ENCODE measurements around the gene ETV4.

ETV4 gene

DNA sequence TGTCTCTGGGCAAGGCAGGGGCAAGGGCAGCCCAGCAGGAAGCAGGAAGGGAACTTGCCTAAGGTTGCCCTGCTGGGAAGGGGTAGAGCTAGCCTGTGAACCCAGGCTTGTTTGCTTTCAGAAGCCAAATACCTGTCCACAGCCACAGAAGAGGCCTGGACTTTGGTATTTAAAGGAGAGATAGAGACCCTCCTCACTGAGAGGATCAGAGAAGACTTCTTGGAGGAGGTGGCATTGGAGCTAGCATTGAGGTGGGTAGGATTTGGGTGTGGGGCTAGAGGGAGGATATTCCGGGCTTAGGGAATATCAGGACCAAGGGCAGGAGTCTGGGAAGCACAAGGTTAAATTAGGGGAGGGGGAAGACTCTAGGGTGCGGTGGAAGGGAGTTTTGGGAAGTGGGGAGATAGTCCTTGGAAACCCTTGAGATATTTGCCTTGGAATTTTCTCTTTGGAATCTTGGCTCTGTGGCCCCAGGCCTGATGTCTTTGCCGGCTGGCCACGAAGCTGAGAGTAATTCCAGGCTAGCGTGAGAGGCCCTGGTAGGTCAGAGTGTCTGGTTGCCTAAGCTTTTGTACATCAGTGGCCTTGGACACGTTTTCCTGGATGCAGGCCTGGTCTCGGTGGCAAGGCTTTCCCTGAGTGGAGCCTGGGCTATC lies 13.1 kb upstream of the ETV4 start:
- H3K9ac ChIP-seq: no peak overlapping the region
- H3K27me3 ChIP-seq: peaks cover 6% of the 10 kb centered on the region; the same call in 1 of the 2 replicates
- H3K4me1 ChIP-seq: no peaks in the 10 kb centered on the region
- H3K4me3 ChIP-seq: no peak overlapping the region
- no peaks in the 10 kb centered on the region for H4K20me1 ChIP-seq
- H3K4me2 ChIP-seq: no peak overlapping the region
- no peaks in the 10 kb centered on the region for H3K9me3 ChIP-seq
- H3K36me3 ChIP-seq: no peaks in the 10 kb centered on the region
- H3K27ac ChIP-seq: no peak overlapping the region
- no peak for TF ChIP-seq Cebpa-rat (IDR thresholded peaks at IDR 0.05)

DNA sequence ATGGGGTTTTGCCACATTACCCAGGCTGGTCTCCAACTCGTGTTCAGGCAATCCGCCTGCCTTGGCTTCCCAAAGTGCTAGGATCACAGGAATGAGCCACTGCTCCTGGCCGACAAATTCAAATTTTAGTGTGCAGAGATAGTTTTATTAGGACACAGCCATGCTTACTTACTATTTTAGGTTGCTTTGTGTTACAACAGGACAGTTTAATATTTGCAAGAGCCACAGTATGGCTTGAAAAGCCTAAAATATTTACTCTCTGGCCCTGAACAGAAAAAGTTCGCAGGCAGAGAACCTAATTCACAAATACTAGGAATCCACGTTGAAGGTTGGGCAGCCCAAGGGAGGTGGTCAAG lies 12.6 kb upstream of the ETV4 start:
- Histone ChIP-seq H4K20me1 (no peaks in the 10 kb centered on the region), H3K4me3 (no peak overlapping the region), H3K4me2 (no peak overlapping the region), H3K27me3 (peaks cover 9% of the 10 kb centered on the region; the same call in 1 of the 2 replicates), H3K4me1 (no peaks in the 10 kb centered on the region), H3K9me3 (no peaks in the 10 kb centered on the region), H3K9ac (no peak overlapping the region), H3K36me3 (no peaks in the 10 kb centered on the region), H3K27ac (no peak overlapping the region)
- TF ChIP-seq Cebpa-rat (IDR thresholded peaks at IDR 0.05): no peak

DNA sequence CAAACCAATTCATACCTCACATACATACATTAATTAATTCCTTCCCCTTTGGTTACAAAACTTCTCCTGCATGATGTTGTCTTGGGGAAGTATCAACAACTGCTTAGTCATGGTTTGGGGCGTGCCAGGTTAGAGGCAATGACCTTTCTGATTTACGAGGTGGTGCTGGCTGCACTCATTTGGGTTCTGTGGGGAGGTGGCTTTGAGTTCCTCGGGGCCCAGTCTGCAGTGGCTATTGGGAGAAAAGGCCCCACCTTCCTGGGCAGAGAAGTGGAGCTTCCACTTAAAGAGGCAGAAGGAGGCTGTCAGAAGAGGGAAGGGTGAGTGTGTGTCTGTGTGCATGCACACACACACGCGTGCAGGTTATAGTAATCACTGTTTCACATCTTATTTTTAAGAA lies 10.2 kb upstream of the ETV4 start:
- H3K4me1 ChIP-seq: no peaks in the 10 kb centered on the region
- H3K9ac ChIP-seq: no peak overlapping the region
- H3K4me3 ChIP-seq: no peak overlapping the region
- TF ChIP-seq Cebpa-rat (IDR thresholded peaks at IDR 0.05): no peak
- H3K36me3 ChIP-seq: no peaks in the 10 kb centered on the region
- H4K20me1 ChIP-seq: no peaks in the 10 kb centered on the region
- no peak overlapping the region for H3K4me2 ChIP-seq
- peaks cover 12% of the 10 kb centered on the region; the same call in 1 of the 2 replicates for H3K27me3 ChIP-seq
- H3K9me3 ChIP-seq: no peaks in the 10 kb centered on the region
- H3K27ac ChIP-seq: no peak overlapping the region

DNA sequence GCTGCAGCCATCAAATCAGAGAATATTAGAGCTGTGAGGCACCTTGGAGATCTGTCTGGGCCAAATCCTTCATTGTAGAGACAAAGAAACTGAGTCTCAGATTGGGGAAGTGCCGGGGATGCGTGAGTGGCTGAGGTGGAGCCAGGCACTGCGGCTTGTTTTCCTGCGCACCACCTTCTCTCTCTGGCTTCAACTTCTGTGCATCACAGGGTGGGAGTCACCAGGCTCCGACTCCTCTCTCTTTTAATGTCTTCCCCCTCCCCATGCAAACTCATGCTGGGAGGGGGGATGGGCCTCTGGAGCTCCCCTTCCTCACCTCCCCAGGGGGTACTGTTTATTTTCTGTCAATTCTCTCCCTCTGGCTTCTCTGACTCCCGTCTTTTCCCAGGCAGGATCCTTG lies 8.7 kb upstream of the ETV4 start:
- TF ChIP-seq Cebpa-rat (IDR thresholded peaks at IDR 0.05): no peak
- Histone ChIP-seq H4K20me1 (no peaks in the 10 kb centered on the region), H3K9me3 (no peaks in the 10 kb centered on the region), H3K4me2 (no peak overlapping the region), H3K4me1 (no peaks in the 10 kb centered on the region), H3K27me3 (peaks cover 12% of the 10 kb centered on the region; the same call in 1 of the 2 replicates), H3K4me3 (no peak overlapping the region), H3K9ac (no peak overlapping the region), H3K36me3 (no peaks in the 10 kb centered on the region), H3K27ac (no peak overlapping the region)

DNA sequence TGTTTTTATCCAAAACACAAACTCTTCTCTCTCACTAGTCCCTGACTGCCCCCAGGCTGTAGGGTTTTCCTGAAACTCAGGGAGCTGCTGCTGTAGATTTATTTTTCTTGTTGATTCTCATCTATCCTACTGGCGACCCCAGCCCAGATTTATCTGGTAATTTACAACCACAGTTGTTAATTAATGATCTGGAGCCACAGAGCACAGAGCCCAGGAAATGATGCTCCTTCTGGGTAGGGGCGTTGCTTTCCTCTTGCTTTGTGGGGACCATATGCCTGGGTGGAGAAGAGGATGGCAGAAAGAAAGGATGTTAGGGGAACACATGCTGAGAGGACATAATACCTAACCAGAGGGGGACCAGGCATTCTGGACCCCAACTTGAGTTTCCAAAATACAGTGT lies 7.4 kb upstream of the ETV4 start:
- H3K27ac ChIP-seq: no peak overlapping the region
- no peaks in the 10 kb centered on the region for H3K9me3 ChIP-seq
- H3K4me3 ChIP-seq: no peak overlapping the region
- peaks cover 12% of the 10 kb centered on the region; the same call in 1 of the 2 replicates for H3K27me3 ChIP-seq
- no peak overlapping the region for H3K9ac ChIP-seq
- H3K36me3 ChIP-seq: no peaks in the 10 kb centered on the region
- TF ChIP-seq Cebpa-rat (IDR thresholded peaks at IDR 0.05): no peak
- no peaks in the 10 kb centered on the region for H3K4me1 ChIP-seq
- no peak overlapping the region for H3K4me2 ChIP-seq
- no peaks in the 10 kb centered on the region for H4K20me1 ChIP-seq

DNA sequence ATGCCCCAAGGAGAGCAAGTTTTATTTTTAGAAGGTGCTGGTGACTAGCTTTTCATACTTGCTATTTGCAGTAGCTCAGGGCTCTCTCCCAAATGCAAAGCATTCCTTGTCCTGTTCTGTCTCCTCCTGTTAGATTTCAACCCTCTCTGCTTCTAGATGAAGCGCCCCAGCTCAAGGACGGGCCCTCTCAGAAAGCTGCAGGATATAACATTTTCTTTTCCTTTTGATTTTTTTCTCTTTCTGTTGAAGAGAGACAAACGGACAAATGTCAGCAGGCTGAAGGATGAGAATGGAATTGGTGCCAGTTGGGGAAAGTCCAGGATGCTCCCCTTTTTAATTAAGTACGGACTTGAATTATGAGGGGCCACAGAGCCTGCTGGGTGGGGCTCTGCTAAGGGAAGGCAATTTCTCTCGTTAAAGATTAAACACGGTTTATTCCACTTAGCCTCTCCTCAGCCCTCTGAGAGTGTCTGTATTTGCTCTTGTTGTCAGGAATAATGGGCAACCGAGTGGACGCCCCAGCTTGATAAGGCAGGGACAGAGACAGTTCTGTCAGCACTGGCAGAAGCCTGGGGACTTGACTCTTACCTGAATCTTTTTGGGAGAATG lies 6.2 kb upstream of the ETV4 start:
- Histone ChIP-seq H3K9ac (no peak overlapping the region), H3K4me1 (no peaks in the 10 kb centered on the region), H3K27me3 (peaks cover 18% of the 10 kb centered on the region), H3K4me3 (no peak overlapping the region), H3K9me3 (no peaks in the 10 kb centered on the region), H3K36me3 (no peaks in the 10 kb centered on the region), H3K4me2 (no peak overlapping the region), H3K27ac (no peak overlapping the region), H4K20me1 (no peaks in the 10 kb centered on the region; the same call in 1 of the 2 replicates)
- TF ChIP-seq Cebpa-rat (IDR thresholded peaks at IDR 0.05): no peak

DNA sequence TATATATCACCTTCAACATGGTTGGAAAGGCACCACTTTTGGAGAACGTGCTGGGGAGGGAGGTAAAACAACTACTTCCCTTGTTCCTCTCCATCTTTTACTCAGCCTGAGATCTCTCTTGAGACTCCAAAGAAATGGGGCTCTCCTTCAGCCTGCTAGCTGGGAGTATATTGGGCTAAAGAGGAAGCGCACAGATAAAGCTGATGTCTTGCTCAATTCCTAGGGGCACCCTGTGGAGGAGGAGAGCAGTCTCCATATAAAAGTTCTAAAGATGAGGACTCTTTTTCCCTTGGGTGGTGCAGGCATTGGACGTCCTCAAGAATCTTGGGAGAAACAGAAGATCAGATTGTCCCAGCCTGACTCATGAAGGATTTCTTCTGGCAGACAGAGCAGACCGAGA lies 4.6 kb upstream of the ETV4 start:
- H3K27me3 ChIP-seq: peaks cover 31% of the 10 kb centered on the region

DNA sequence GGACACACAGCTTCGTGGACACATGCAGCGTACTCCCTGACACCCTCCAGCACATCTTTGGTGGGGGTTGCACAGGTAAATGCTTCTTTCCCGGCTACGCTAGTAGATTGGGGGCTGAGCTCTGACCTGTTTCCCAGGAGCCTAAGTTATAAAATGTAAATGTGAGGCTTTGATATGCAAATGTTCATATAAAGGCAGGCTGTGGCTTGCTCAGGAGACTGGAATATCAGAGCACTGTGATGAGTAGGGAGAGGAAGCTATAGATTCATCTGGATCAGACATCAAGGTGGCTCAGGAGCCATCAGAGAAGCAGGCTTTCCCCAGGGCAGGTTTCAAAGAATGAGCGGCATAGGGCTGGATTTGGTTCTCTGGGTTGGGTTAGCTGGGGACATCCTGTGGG lies 3.4 kb upstream of the ETV4 start:
- no peak for TF ChIP-seq Cebpa-rat (IDR thresholded peaks at IDR 0.05)
- Histone ChIP-seq H3K9ac (no peak overlapping the region), H3K27me3 (peaks cover 40% of the 10 kb centered on the region), H4K20me1 (no peaks in the 10 kb centered on the region; the same call in none of the 2 replicates), H3K4me1 (peaks cover 13% of the 10 kb centered on the region), H3K9me3 (no peaks in the 10 kb centered on the region), H3K4me2 (no peak overlapping the region), H3K36me3 (no peaks in the 10 kb centered on the region), H3K4me3 (no peak overlapping the region), H3K27ac (no peak overlapping the region)

More for the DNA sequence above, 4.6 kb upstream of the ETV4 start:
- no peaks in the 10 kb centered on the region; the same call in 1 of the 2 replicates for H4K20me1 ChIP-seq
- H3K27ac ChIP-seq: no peak overlapping the region
- no peak overlapping the region for H3K4me3 ChIP-seq
- H3K36me3 ChIP-seq: no peaks in the 10 kb centered on the region
- H3K9me3 ChIP-seq: no peaks in the 10 kb centered on the region
- H3K9ac ChIP-seq: no peak overlapping the region
- no peak for TF ChIP-seq Cebpa-rat (IDR thresholded peaks at IDR 0.05)
- H3K4me2 ChIP-seq: no peak overlapping the region
- peaks cover 7% of the 10 kb centered on the region for H3K4me1 ChIP-seq

DNA sequence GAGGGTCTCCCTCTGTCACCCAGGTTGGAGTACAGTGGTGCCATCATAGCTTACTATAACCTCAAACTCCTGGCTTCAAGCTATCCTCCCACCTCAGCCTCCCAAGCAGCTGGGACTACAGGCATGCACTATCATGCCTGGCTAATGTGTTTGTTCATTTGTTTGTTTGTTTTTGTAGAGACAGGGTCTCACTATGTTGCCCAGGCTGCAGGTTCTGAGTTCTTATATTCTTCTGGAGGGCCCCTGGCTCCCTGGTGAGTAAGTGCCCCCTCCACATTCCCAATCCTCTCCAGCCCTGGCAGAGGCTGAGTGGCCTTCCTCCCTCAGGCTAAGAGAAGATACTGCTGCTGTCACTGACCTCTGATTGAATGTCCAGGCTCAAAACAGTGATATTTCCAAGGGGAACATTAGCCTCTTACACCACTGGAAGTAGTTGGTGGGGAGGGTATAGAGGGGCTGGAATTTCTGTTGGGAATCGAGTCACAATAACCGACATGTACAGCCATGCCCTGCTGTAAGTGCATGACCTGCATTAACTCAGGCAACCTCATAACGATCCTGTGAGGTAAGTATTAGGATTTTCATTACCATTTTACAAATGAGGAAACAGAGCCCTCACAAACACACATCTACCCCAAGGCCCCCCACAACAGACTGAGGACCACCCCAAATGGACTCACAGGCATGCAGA lies 2.7 kb upstream of the ETV4 start:
- peaks cover 41% of the 10 kb centered on the region for H3K27me3 ChIP-seq
- H3K27ac ChIP-seq: no peak overlapping the region
- H3K4me1 ChIP-seq: peaks cover 20% of the 10 kb centered on the region
- H4K20me1 ChIP-seq: no peaks in the 10 kb centered on the region; the same call in none of the 2 replicates
- H3K36me3 ChIP-seq: no peaks in the 10 kb centered on the region
- no peak overlapping the region for H3K4me3 ChIP-seq
- no peaks in the 10 kb centered on the region for H3K9me3 ChIP-seq
- no peak overlapping the region for H3K9ac ChIP-seq
- no peak overlapping the region for H3K4me2 ChIP-seq
- TF ChIP-seq Cebpa-rat (IDR thresholded peaks at IDR 0.05): no peak

DNA sequence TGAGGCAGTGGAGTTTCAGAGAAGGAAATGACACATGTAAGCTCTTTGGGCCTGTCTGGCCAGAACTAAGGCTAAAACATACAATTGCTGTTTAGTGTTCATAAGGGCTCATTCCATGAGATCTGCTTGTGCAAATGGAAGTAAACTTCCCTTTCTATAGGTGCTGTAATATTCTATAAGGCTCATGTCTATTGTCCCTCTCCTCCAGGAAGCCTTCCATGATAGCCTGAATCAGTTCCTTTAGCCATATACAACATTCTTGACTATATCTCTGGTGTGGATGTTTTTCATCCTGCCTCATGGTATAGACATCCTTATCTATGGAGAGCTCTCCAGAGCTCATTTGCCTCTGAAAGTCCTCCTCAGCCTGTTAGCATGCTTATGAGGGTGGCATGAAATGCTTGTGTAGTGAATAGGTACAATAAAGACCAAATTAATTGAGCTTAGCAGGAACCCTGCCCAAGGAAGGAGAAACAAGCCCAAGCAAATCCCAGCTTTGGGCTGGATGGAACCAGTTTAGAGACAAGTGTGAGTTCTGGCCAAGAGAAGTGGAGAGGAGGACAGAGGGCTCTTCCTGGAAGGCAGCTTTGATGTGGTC lies 1.6 kb upstream of the ETV4 start:
- no peaks in the 10 kb centered on the region for H3K36me3 ChIP-seq
- H3K9me3 ChIP-seq: no peaks in the 10 kb centered on the region
- peaks cover 46% of the 10 kb centered on the region for H3K27me3 ChIP-seq
- no peak overlapping the region for H3K4me2 ChIP-seq
- H3K4me1 ChIP-seq: peaks cover 23% of the 10 kb centered on the region
- H3K4me3 ChIP-seq: no peak overlapping the region
- H4K20me1 ChIP-seq: no peaks in the 10 kb centered on the region; the same call in none of the 2 replicates
- TF ChIP-seq Cebpa-rat (IDR thresholded peaks at IDR 0.05): no peak
- H3K9ac ChIP-seq: no peak overlapping the region
- H3K27ac ChIP-seq: no peak overlapping the region

Data from BLaER1 (cell line).